IPS-NIHi7 (cell line): ENCODE data around the gene RHOT1.
"Not testable (repeated sequence)": the region's sequence is repeated elsewhere in the genome, so short reads cannot be mapped to it uniquely, and the experiment has no call there.

Experiments
- DNase-seq: peaks from one replicate; pipeline ENCODE4 v3.0.0; 2012; ENCODE audit warnings: mixed read lengths; ENCODE audit errors: extremely low spot score

RHOT1 gene

DNA sequence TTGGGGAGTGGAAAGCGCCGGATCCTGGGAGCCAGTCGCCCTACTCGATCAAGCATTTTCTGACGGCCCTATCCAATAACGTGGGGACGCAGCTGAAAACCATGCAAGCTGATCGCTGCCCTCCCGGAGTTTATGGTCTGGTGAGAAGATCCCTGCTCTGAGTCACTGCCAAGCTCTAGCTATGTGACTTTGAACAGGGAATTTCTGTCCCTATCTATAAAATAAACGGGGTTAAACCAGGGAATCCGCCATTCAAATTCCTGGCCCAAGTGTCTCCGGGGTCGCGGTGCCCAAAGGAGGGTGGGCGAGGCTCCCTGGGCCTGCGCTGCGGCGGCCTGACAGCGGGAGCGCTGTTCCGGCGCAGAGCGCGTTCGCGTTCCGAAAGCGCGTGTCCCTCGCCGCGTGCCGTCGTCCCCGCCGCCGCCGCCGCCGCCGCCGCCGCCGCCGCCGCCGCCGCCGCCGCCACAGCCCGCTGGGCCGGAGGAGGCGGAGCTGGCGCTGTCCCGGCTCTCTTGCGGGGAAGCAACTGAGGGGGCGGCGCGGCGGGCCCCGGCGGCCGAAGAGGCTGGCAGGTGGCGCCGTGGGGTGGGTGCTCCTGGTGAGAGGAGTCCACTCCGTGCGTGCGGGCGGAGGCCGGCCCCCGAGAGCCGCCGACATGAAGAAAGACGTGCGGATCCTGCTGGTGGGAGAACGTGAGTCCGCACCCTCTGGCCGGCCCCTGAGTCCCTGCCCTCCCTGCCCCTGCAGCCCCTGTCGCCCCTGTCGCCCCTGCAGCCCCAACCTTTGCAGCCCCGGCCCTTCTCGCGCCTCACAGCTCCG is at the start of gene RHOT1:
Gene RHOT1, plus strand, starts transcription at position 465 of the 819 bp plus-strand sequence. Its CDS starts 191 bp downstream, at position 656.
- peak; percentile 81 for DNase-seq

DNA sequence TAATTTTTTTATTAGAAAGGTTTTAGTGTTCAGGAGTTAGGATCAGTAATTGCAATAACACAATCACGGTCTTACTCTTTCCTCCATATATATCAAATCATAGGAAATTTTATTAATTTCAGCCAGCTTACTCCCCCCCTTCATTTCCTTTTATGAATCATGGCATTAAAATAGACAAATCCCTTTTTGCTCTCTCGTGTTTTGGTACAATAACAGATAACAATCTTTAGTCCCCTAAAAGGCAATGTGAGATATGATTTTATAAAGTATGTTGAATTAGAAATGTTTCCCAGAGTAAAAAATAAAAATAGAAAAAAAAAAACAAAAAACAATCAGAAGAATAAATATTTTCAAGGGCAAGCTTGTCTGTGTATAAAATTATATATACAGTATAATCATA is 42.6 kb upstream of the RHOT1 start:
- DNase-seq = no peak

DNA sequence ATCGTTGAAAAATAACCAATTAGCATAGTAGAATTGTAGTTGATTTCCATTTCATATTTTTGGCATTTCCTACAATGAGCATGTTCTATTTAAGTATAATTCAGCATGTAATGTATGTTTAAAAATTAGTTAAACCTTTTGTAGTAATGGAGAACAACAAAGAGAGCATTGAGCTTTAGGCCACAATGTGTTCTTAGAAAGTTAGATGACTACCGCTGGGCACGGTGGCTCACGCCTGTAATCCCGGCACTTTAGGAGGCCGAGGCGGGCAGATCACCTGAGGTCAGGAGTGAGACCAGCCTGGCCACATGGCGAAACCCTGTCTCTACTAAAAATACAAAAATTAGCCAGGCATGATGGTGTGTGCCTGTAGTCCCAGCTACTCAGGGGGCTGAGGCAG is 42.0 kb upstream of the RHOT1 start:
- DNase-seq = not testable (repeated sequence)

DNA sequence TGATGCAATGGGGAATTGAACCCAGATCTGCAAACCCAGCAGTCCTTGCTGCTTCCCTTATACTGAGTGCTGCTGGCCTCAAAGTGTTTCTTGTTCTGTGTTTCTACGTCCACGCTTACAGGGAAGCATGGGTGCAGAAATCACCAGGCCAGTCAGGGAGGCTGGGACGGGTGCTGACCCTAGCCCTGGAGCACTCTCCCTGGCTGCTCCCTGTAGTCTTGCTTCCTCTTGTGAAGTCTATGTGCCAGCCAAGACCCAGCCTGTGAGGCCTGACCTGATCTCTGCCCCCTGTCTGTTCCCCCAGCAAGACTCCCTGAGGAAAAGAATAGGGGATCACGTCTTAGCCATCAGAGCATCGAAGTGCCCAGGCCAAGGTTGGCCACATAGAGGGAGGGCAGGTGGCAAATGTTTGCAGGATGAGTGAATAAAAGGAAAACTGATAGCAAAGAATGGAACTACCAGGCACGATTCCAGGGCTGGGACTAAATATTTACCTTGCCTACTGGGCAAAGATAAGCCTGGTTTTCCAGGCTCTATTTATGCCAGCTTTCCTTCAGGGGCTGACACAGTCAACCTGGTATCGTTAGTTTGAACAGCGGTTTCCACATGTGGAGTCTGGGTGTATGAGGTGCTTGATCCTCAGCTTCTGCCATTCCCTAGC is 41.2 kb upstream of the RHOT1 start:
- no peak for DNase-seq

DNA sequence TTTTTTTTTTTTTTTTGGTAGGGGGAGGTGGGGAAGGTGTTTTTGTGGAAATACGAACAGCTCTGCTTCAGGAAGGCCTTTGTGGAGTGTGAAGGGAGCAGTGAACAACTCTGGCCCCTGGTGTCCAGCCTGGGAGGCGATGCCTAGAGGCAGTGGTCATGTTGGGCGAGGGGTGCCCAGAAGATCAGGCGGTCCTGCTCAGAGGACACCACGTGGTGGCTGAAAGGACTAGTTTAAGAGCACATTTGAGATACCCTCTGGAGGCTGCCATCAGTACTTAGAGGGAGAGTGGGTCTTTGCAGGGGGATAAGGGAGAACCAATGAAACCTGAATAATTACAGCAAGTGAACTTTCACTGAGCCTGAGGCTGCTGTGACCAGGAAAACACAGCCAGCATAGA is 40.1 kb upstream of the RHOT1 start:
- DNase-seq = no peak

DNA sequence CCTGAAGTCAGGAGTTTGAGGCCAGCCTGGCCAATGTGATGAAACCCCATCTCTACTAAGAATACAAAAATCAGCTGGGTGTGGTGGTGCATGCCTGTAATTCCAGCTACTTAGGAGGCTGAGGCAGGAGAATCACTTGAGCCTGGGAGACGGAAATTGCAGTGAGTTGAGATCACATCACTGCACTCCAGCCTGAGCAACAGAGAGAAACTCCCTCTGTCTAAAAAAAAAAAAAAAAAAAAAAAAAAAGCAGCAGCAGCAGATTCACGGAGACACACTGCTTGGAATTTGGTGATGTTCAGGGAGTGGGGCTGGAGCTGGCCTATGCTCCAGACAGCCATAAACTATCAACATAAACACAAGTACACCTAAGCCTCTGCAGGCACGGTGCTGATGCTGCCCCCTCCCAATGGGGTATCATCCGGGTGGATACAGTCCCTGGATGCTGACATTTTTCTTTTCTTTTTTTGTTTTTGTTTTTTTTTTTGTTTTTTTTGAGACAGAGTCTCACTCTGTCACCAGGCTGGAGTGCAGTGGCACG is 39.6 kb upstream of the RHOT1 start:
- no peak for DNase-seq

DNA sequence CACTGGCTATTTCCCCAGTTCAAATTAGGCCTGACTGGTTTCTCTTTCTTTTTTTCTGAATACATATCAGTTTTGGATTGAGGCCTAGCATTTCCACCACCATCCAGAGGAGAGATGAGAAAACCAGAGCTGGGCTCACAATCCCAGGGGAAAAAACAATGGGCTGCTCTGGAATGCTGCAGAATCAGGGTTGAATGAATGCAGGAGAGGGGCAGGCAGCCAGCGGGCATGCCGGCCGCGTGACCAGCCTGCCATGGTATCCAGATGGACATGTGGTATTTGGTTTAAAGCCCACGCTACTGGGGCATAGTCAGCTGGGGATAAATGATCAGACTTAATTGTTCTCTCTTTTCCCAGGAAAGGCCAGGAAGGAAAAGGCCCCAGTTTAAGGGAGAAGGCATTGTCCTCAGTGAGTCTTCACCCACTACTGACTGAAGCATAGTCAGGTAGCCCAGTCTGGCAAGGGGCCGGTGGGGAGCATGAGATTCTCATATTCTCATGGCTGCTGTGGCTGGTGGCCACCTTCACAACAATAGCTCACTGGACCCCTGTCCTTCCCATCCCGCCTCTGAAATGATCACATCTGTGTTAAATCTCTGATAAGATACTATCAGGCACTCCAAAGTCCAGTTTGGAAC is 38.7 kb upstream of the RHOT1 start:
- DNase-seq = no peak

DNA sequence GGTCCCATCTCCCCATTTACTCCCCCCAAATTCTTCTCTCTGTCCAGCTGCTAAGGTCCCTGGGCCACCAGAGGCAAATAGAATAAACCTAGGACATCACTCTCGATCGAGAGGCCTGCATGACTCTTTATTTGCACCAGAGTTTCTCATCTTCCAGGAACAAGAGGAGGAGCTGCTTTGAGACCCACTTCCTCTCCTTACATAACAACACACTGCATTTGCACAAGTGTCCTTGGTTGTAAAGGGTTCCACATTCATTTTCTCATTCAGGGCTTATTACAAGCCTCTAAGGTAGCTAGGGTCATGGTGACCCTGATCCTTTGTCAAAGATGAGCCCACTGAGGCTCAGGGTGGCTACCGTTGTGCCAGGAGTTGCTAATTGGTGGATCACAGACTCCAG is 38.1 kb upstream of the RHOT1 start:
- DNase-seq = no peak

DNA sequence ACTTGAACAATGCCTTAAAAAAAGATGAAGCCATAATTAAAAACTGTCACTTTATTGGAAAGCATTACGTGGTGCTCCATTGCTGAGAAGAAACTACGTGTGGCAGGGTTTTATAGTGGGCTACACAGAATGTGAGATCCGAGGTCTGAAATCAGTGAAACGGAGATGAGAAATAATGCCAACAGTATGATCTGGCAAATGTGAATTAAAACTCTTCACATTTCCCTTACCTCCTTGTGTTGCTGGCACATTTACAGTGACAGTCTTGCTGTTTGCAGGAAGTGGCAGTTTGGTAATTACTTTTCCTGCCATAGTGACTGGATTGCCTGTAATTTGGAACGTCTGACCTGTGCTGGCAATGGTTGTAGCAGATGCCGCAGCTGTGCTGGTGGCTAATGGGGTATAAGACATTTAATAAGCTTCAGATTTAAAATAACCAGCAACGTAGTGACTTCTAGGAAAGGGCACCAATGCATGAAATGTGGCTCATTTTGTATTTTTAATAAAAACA is 35.8 kb upstream of the RHOT1 start:
- not testable (repeated sequence) for DNase-seq

DNA sequence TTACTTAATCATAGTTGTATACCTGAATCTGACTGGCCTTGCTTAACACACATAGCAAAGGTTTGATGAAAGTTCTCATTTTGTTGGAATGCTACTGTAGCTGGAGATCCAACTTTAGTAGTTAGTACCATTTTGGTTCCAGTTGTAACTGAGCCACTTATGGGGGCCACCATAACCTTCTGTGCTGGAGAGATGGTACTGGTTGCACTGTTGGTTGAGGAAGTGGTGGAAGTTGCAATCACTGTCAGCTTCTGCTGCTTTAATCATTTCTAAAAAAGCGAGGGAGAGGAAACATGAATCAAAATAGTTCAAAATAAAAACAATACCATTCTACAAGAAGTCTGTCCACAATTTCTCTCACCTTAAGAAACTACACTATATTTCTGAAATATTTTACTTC is 35.1 kb upstream of the RHOT1 start:
- DNase-seq = not testable (repeated sequence)

DNA sequence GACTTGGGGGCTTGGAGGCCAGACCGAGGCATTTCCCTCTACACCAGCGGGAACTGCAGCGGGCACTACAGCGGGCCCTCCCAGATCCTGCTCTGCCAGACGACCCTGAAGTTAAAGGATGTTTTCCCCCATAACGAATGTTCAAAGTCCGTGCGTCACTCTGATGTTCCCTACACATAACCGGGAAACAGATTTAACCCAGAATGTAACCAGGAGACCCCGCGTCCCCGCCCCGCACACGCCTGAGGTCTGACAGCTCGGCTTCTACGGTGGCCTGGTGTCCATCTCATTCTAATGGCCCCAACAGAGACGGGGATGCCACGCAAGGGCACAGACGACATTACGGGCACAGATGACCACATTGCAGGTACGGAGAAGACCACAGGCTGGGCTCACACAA is 31.7 kb upstream of the RHOT1 start:
- no peak for DNase-seq

DNA sequence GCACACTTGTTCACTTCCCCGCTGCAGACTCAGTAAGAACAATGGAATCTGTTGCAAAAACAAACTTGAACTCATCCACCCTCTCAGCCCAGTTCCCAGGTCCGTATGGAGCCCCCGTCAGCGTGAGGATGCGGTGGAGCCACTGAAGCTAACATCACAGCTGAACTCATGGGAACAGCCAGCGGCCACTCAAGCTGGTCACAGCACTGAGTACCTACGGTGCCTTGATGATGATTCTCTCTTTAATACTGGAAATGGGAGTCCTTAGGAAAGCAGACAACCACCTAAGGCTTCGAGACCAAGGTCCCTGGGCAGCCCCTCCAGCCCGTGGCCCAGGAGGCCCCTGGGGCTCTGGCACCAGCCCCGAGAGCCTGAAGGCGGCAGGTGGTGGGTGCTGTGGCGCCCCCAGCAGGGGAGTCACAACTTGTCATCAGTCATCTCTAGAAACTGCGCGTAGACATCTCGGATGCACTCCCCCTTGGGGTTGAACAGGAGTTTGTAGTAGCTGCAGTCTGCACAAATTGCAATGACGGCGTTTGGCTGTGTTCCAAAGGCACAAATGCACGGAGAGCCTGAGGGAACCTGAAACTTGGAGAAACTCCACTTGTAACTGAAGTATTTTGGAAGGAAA is 31.0 kb upstream of the RHOT1 start:
- no peak for DNase-seq

DNA sequence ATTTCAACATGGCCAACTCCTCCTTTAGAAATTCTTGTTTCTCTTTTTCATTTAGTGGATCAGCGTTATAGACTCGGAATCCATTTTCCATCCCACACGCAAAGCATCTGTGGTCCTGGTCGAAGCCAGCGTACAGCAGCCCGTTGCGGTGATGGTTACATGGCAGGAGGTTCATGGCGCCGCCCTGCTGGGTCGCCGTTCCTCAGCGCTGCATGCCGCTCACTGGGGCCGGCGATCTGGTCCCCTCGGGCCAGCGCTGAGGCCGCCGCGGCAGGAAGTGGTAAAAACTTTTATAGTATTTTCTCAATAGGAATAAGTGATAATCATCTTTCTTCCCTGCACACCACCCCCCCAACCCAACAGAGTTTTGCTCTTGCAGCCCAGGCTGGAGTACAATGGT is 29.9 kb upstream of the RHOT1 start:
- no peak for DNase-seq

DNA sequence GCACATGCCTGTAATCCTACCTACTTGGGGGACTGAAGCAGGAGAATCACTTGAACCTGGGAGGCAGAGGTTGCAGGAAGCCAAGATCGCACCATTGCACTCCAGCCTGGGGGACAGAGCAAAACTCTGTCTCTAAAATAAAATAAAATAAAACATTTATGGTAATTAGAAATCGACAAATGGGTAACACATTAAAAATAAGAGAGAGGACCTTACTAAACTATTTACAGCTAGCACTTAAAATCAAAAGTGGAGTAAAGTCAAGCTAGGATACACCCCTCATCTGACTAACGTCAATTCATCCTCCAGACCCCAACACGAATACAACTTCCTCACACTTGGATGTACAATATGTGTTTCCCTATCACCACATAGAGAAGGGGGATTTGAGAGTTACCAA is 27.8 kb upstream of the RHOT1 start:
- DNase-seq = no peak

DNA sequence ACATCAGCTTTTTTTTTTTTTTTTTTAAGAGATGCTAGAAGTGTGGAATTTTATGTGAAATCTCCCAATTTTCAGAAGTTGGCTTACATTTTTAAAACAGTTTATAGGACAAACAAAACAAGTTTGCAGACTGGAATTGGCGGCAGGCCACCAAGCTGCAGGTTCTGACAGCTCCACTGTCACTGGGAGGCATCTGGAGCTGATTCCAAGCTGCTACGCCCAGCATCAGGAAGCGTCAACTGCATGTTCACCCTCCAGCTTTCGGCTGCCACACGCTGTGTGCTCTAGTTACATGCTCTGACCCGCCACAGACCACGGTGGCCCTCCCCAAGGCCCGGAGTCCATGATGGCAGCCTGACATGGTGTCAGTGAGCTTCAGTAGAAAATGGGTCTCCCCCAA is 26.8 kb upstream of the RHOT1 start:
- DNase-seq = not testable (repeated sequence)

DNA sequence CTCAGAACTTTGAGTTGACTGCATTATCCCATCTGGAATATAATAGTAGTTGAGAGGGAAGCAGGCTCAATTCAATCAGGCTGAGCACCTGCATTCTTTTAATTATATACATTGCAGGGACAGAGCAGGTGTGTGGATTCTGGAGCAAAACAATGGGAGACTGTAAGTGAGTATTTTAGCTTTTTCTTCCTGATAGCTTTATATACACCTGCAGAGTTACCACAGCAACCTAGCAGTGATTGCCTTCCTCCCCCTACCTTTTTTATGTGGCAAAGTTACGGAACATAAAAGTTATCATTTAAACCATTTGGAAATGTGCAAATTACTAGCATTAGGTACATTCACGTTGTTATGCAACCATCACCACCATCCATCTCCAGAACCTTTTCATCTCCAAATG is 25.4 kb upstream of the RHOT1 start:
- no peak for DNase-seq

DNA sequence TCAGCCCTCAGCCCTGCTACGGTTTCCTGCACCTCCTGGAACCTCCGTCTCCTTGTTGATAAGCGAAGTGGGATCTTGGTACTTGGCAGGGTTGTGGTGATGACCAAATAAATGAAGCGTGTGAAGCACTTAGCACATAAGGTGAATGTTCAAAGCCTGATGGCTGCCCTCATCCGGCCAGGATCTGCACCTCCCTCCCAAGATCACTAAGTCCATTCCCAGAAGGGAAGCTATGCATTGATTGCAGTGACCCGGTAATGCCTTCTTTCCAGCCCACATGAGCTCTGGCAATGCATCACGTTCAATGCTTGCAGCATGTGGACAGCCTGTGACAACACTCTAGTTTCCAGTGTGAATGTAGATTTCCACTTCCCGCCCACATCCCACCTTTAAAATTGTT is 24.9 kb upstream of the RHOT1 start:
- DNase-seq = no peak

DNA sequence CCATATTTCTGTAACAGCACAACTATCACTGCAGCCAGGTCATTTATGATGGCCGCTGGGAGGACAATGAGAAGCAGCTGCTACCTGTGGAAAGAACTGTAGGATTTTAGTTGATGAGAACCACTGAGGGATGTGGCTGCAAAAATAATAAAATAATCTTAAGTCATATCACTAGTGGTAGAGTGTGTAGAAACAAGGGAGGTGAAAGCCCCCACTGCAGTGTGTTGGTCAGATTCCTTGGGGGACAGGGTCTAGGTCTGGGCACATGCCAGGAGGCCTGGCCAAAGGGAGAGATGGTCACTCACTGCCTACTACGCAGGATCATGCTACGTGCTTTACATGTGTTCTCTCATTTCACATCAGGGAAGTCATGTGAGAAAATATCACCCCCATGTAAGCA is 24.2 kb upstream of the RHOT1 start:
- not testable (repeated sequence) for DNase-seq

DNA sequence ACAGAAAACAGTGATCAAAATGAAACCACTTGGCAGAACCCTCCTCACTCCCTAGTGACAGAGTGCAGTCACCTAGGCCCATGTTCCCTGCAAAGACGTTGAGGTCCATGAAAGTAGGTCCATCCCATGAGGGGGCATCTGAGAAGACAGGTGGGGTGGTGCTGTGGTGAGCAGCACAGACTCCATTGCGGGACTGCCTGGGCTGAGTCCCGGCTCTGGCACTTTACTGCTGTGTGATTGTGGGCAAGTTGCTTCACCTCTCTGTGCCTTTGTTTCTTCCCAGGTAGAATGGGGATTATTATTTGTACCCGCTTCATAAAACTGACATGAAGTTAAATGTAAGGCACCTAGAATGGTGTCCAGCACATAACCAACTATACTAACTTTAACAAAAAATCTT is 23.5 kb upstream of the RHOT1 start:
- no peak for DNase-seq

DNA sequence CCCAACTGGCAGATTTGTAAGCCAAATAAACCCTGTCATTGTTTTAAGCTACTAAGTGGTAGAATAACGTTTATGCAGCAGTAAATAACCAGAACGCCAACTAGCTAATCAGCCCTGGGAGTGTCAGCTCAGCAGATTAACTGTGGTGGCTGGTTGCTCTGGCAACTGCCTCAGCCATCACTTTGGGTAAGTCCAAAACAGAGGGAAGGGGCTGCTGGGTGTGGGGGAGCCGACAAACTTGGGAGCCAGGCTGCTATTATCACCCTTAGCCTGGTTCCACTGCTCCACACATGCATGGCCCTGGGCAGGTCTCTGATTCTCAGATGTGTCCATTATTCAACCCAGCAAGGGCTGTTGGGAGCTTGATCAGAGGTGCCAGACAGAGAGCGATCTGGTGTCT is 22.2 kb upstream of the RHOT1 start:
- no peak for DNase-seq

DNA sequence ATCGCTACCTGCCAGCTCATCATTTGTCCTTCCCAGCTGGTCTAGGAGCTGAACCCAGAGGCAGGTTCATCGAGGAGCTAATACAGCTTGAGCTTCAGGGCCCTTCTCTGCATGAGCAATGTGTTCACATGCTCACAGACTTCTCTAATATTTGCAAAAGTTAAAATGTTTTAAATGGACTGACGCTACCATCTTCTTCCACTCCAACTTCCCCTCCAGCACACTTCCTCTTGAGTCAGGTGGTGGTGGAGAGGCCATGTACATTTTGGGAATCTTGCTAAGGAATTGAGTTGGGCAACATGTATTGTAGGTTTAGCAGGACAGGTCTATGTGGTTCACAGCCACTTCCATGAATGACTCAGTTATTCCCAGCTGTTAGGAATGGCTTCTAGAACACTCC is 21.6 kb upstream of the RHOT1 start:
- DNase-seq = no peak

DNA sequence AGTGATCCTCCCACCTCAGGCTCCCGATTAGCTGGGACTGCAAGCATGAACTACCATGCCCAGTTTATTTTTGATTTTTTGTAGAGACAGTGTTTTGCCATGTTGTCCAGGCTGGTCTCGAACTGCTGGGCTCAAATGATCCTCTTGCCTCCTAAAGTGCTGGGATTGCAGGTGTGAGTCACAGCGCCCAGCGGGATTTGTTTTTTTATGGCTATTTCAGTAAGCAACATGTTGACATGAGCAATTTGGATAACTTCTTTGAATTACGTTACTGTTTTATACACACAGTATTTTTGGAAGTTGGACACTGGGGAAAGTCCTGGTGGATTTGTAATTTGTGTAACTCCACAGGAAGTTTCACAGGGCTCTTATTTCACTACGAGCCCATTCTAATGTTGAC is 18.5 kb upstream of the RHOT1 start:
- no peak for DNase-seq
